H1 (cell line): ENCODE data around the gene ABHD16A. TPM values are rescaled to one million over a fixed set of nuclear protein-coding genes. Genes with fewer than 3 reads are reported as not detected.

Source experiments
- CTCF ChIA-PET: fragments of 300-600 bp; sonication (Branson Sonifier 250); formaldehyde crosslinking; loops from one replicate; lab custom pipeline; 2021; ENCODE audit not compliant: partially characterized antibody; lab: Charles Lee
- POLR2A ChIA-PET: fragments of 300-600 bp; sonication (Branson Sonifier 250); formaldehyde crosslinking; loops from one replicate; lab custom pipeline; 2021; ENCODE audit warnings: inconsistent platforms; ENCODE audit not compliant: partially characterized antibody; lab: Charles Lee
- DNase-seq, 2 experiments: peaks; one replicate each; pipeline versions ENCODE4 v3.0.0 to v3.0.0-alpha.2; 2010 to 2022; ENCODE audit warnings: low spot score in 2 of 2, low read depth in 1 of 2, mixed read lengths in 1 of 2
- FAIRE-seq: peaks from 2 replicates; lab custom pipeline; 2011; peaks lifted over from hg19 to GRCh38; lab: Jason Lieb, UNC
- H2AFZ ChIP-seq: 2 replicates; pipeline ENCODE4 v1.8.1; 2012; ENCODE audit warnings: low read length, inconsistent platforms
- H2AK5ac ChIP-seq: 2 replicates; pipeline ENCODE4 v1.6.1; 2013; ENCODE audit warnings: low read depth, low read length
- H2BK120ac ChIP-seq: replicated peaks from 2 replicates; pipeline ENCODE3; 2013; ENCODE audit warnings: low read depth, low read length, inconsistent platforms
- H2BK12ac ChIP-seq: 2 replicates; pipeline ENCODE4 v1.6.1; 2013; ENCODE audit warnings: low read depth, low read length
- H2BK15ac ChIP-seq: 2 replicates; pipeline ENCODE4 v1.6.1; 2013; ENCODE audit warnings: low read length
- H2BK20ac ChIP-seq: 2 replicates; pipeline ENCODE4 v1.6.1; 2013; ENCODE audit warnings: low read length
- H2BK5ac ChIP-seq: 2 replicates; pipeline ENCODE4 v1.6.1; 2013; ENCODE audit warnings: low read depth, low read length
- H3K14ac ChIP-seq: 2 replicates; pipeline ENCODE4 v1.6.1; 2013; ENCODE audit warnings: inconsistent platforms; ENCODE audit not compliant: insufficient read length
- H3K18ac ChIP-seq: 2 replicates; pipeline ENCODE4 v1.6.1; 2013; ENCODE audit warnings: low read length; ENCODE audit errors: extremely low read depth
- H3K23ac ChIP-seq: 2 replicates; pipeline ENCODE4 v1.6.1; 2013; ENCODE audit warnings: inconsistent platforms; ENCODE audit not compliant: insufficient read length
- H3K23me2 ChIP-seq: 2 replicates; pipeline ENCODE4 v1.6.1; 2013; ENCODE audit warnings: low read depth, low read length
- H3K27ac ChIP-seq: 2 replicates; pipeline ENCODE4 v1.6.1; 2011; ENCODE audit warnings: low read depth, low read length, inconsistent platforms
- H3K27me3 ChIP-seq, 4 experiments: replicated peaks in 1 of 4; 1 replicate in 1 of 4; 2 replicates in 3 of 4; pipeline versions ENCODE4 v1.6.1 to v1.8.1; 2011 to 2013; ENCODE audit warnings: low read length in 3 of 4, mild to moderate bottlenecking in 3 of 4, inconsistent platforms in 2 of 4, mixed read lengths in 2 of 4, moderate library complexity in 1 of 4; ENCODE audit not compliant: control insufficient read depth in 3 of 4, insufficient read depth in 3 of 4; ENCODE audit errors: extremely low read depth in 1 of 4
- H3K36me3 ChIP-seq, 4 experiments: 2 replicates each; pipeline versions ENCODE4 v1.6.1 to v1.8.1; 2011 to 2013; ENCODE audit warnings: mild to moderate bottlenecking in 4 of 4, low read length in 3 of 4, moderate library complexity in 2 of 4, control low read depth in 1 of 4, inconsistent platforms in 1 of 4; ENCODE audit not compliant: insufficient read depth in 4 of 4, control insufficient read depth in 2 of 4
- H3K4ac ChIP-seq: replicated peaks from 2 replicates; pipeline ENCODE3; 2013; ENCODE audit warnings: low read length, low read depth, mixed read lengths, inconsistent platforms; ENCODE audit not compliant: insufficient read length
- H3K4me1 ChIP-seq, 4 experiments: replicated peaks in 1 of 4; 1 replicate in 1 of 4; 2 replicates in 3 of 4; pipeline versions ENCODE4 v1.6.1 to v1.8.1; 2011 to 2013; ENCODE audit warnings: low read length in 3 of 4, inconsistent platforms in 2 of 4, mixed read lengths in 1 of 4; ENCODE audit not compliant: insufficient read depth in 4 of 4, control insufficient read depth in 3 of 4
- H3K4me2 ChIP-seq, 2 experiments: 2 replicates each; pipeline versions ENCODE4 v1.6.1 to v1.8.1; 2011 to 2013; ENCODE audit warnings: low read depth in 2 of 2, low read length in 2 of 2, control low read depth in 1 of 2, inconsistent platforms in 1 of 2, mild to moderate bottlenecking in 1 of 2; ENCODE audit not compliant: insufficient read depth in 1 of 2
- H3K4me3 ChIP-seq, 4 experiments: fragments of 200-600, 300-600 bp in 1 of 4; sonication (generic), shearing (Covaris generic), sonication (Bioruptor Twin) in 1 of 4; 2 replicates each; pipeline versions ENCODE4 v1.5.1 to v1.8.1; 2011 to 2016; ENCODE audit warnings: low read length in 4 of 4, low read depth in 3 of 4, control low read depth in 2 of 4, inconsistent platforms in 2 of 4, mild to moderate bottlenecking in 2 of 4, mixed read lengths in 1 of 4, moderate library complexity in 1 of 4; ENCODE audit not compliant: insufficient read depth in 2 of 4; ENCODE audit errors: extremely low read depth in 1 of 4
- H3K56ac ChIP-seq: replicated peaks from 2 replicates; pipeline ENCODE3; 2013; ENCODE audit warnings: low read depth, mild to moderate bottlenecking, mixed read lengths, low read length, inconsistent platforms; ENCODE audit not compliant: insufficient read length
- H3K79me1 ChIP-seq: 2 replicates; pipeline ENCODE4 v1.6.1; 2013; ENCODE audit warnings: low read depth, low read length, control low read depth
- H3K79me2 ChIP-seq, 2 experiments: 2 replicates each; pipeline versions ENCODE4 v1.6.1 to v1.8.1; 2012 to 2013; ENCODE audit warnings: low read length in 2 of 2, mild to moderate bottlenecking in 2 of 2, inconsistent platforms in 1 of 2; ENCODE audit not compliant: insufficient read depth in 2 of 2, control insufficient read depth in 1 of 2
- H3K9ac ChIP-seq, 4 experiments: replicated peaks in 1 of 4; 1 replicate in 1 of 4; 2 replicates in 3 of 4; pipeline versions ENCODE4 v1.6.1 to v1.8.1; 2011 to 2013; ENCODE audit warnings: low read depth in 3 of 4, low read length in 3 of 4, control low read depth in 2 of 4, mild to moderate bottlenecking in 2 of 4, moderate library complexity in 2 of 4, inconsistent platforms in 1 of 4; ENCODE audit errors: extremely low read depth in 1 of 4
- H3K9me3 ChIP-seq, 2 experiments: 2 replicates each; pipeline versions ENCODE4 v1.6.1 to v1.8.1; 2012 to 2013; ENCODE audit warnings: mild to moderate bottlenecking in 2 of 2, moderate library complexity in 2 of 2, control low read depth in 1 of 2, inconsistent platforms in 1 of 2, low read depth in 1 of 2, low read length in 1 of 2, mixed read lengths in 1 of 2; ENCODE audit not compliant: insufficient read depth in 2 of 2
- H4K20me1 ChIP-seq, 2 experiments: replicated peaks in 1 of 2; 2 replicates each; pipeline versions ENCODE3 to v1.8.1; 2011 to 2013; ENCODE audit warnings: inconsistent platforms in 2 of 2, low read length in 2 of 2, mild to moderate bottlenecking in 1 of 2; ENCODE audit not compliant: insufficient read depth in 2 of 2, control insufficient read depth in 1 of 2
- H4K5ac ChIP-seq: 2 replicates; pipeline ENCODE4 v1.6.1; 2013; ENCODE audit warnings: low read length, low read depth, mixed read lengths, inconsistent platforms; ENCODE audit not compliant: insufficient read length
- H4K8ac ChIP-seq: 2 replicates; pipeline ENCODE4 v1.8.0; 2013; ENCODE audit warnings: mild to moderate bottlenecking, moderate library complexity, low read length, inconsistent platforms; ENCODE audit not compliant: insufficient read depth; ENCODE audit errors: extremely low read depth
- H4K91ac ChIP-seq: replicated peaks from 2 replicates; pipeline ENCODE3; 2013; ENCODE audit warnings: low read length, mixed read lengths, inconsistent platforms; ENCODE audit not compliant: insufficient read length
- ASH2L ChIP-seq: fragments of 200-600, 300-600 bp; sonication (generic); IDR thresholded peaks from one replicate; pipeline ENCODE4 v1.7.1; 2017; ENCODE audit warnings: low read length
- BRCA1 ChIP-seq: IDR thresholded peaks from 2 replicates; pipeline ENCODE4 v1.6.1; 2012; ENCODE audit warnings: low read depth, low read length, improper control_type of control experiment
- CHD1 ChIP-seq: IDR thresholded peaks from 2 replicates; pipeline ENCODE4 v1.6.1; 2012; ENCODE audit warnings: low read depth, low read length, improper control_type of control experiment
- CTBP2 ChIP-seq: IDR thresholded peaks from 2 replicates; pipeline ENCODE4 v1.7.0; 2011; ENCODE audit warnings: borderline replicate concordance, mild to moderate bottlenecking, moderate library complexity, mixed read lengths, low read length; ENCODE audit not compliant: insufficient read depth, insufficient read length
- EGR1 ChIP-seq: IDR thresholded peaks from 2 replicates; pipeline ENCODE4 v1.6.1; 2011; ENCODE audit warnings: low read depth, low read length, borderline replicate concordance
- EZH2 ChIP-seq: fragments of 200-600 bp; sonication (generic); IDR thresholded peaks from 2 replicates; pipeline ENCODE4 v1.7.1; 2012; ENCODE audit warnings: low read depth, mild to moderate bottlenecking, moderate library complexity, low read length, inconsistent platforms; ENCODE audit not compliant: severe bottlenecking
- RBBP5 ChIP-seq: IDR thresholded peaks from 2 replicates; pipeline ENCODE4 v1.7.1; 2012; ENCODE audit warnings: low read depth, mild to moderate bottlenecking, inconsistent platforms, low read length, moderate library complexity, borderline replicate concordance
- SP1 ChIP-seq: IDR thresholded peaks from 2 replicates; pipeline ENCODE4 v1.6.1; 2011; ENCODE audit warnings: low read depth, low read length
- TAF7 ChIP-seq: optimal IDR thresholded peaks from 2 replicates; pipeline ENCODE3; 2011; ENCODE audit warnings: low read depth, mild to moderate bottlenecking, inconsistent platforms, low read length, moderate library complexity, borderline replicate concordance
- TCF12 ChIP-seq: IDR thresholded peaks from 2 replicates; pipeline ENCODE4 v1.6.1; 2011; ENCODE audit warnings: low read depth, mild to moderate bottlenecking, low read length
- WGBS, 2 experiments: shearing (Covaris generic) in 1 of 2; methylation state at CpG; one replicate each; pipeline versions ENCODE4 v1.1.6 to v1.1.7; 2013 to 2015; ENCODE audit warnings: low lambda C conversion rate in 2 of 2, mixed read lengths in 2 of 2, inconsistent platforms in 1 of 2, low coverage in 1 of 2, missing lambda C conversion rate in 1 of 2; ENCODE audit not compliant: insufficient replicate concordance in 2 of 2, insufficient coverage in 1 of 2, insufficient read length in 1 of 2; ENCODE audit errors: extremely low coverage in 1 of 2, missing lambda C conversion rate in 1 of 2; 5-methylcytosine and 5-hydroxymethylcytosine counted together
- polyA plus RNA-seq, 7 experiments: library from polyadenylated mRNA; depleted of rRNA in 3 of 7; stranded (reverse) in 5 of 7; unstranded in 2 of 7; fragments of >200 nt in 5 of 7; fragments of 200-250 nt in 2 of 7; gene quantifications; 1 replicate in 5 of 7; 2 replicates in 1 of 7; 4 replicates in 1 of 7; pipeline versions ENCODE4 v1.2.1 to v1.2.3, GENCODE V29; 2011 to 2013; ENCODE audit warnings: missing spikeins in 2 of 7, mixed read lengths in 2 of 7
- total RNA-seq: library from RNA; stranded (reverse); fragmentation: NEBNext Ultra II Directional; extraction: Animal tissue kit (Norgen Biotek cat#: 25700); gene quantifications from 2 replicates; pipeline ENCODE4 v1.2.1, GENCODE V29; 2021

ABHD16A gene
- total and polyA plus RNA-seq, 2 of the 8 experiments (the other 6 are each of a cell fraction or from before 2014, with no cell fraction given), result 32.9 to 40.2 TPM

DNA sequence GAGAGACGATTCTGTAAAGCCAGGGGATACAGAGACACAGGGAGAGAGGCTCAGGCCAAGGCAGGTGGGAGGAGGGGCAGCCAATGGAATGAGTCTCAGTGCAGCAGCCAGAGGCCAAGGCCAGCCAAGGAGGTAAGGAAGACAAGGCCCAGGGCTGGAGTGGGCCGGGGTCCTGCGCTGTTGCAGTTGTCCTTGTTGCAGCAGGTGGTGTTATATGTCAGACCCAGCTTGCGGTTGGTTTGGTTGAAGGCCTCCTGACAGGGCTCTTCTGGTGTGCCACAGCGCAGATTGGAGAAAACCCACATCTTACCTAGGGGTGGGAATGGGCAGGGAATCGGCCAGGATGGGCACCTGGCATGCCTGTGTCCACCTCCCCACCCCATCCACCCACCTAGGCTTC is 15.9 kb upstream of the ABHD16A start:
- Histone ChIP-seq H3K4ac (no peak overlapping the region), H3K4me1 (peaks cover 8 to 26% (median 23%) of the 10 kb centered on the region in 4 experiments), H3K23me2 (no peaks in the 10 kb centered on the region), H3K79me1 (no peaks in the 10 kb centered on the region), H3K23ac (no peak overlapping the region), H2BK15ac (0 out of 2 replicates have a peak overlapping the region, but pooled peaks have one; percentile 53), H2BK12ac (no peak overlapping the region; the same call in 1 of the 2 replicates), H3K79me2 (no peaks in the 10 kb centered on the region), H3K9ac (no peak overlapping the region), H2AK5ac (no peak overlapping the region), H3K36me3 (no peaks in the 10 kb centered on the region), H3K9me3 (no peaks in the 10 kb centered on the region), H4K5ac (no peak overlapping the region), H3K18ac (no peak overlapping the region), H2BK5ac (0 out of 2 replicates have a peak overlapping the region, but pooled peaks have one; percentile 11), H4K8ac (no peak overlapping the region), H4K91ac (peak overlapping the region; percentile 0), H3K14ac (no peak overlapping the region), H3K4me3 (no peak overlapping the region), H2BK20ac (peak overlapping the region; percentile 52), H2BK120ac (no peak overlapping the region), H3K27me3 (no peaks in the 10 kb centered on the region), H3K4me2 (peak overlapping the region in 1 of 2 experiments; percentile 45; a peak in 1 of 4 replicates), H2AFZ (0 out of 2 replicates have a peak overlapping the region, but pooled peaks have one; percentile 56), H3K27ac (no peak overlapping the region), H4K20me1 (no peaks in the 10 kb centered on the region), H3K56ac (no peak overlapping the region)
- WGBS, 2 experiments, result 96% methylated on average over 6 of the region's 6 CpGs; no CpG with 5 or more reads in 1 of the 2 experiments
- POLR2A ChIA-PET, result interaction anchor here (0.9 to 3.5 kb wide), 4 partner anchors 10 to 77 kb away, joined by 3 to 10 read pairs (median 4); partner anchors contain the start of genes DDAH2 and MSH5
- FAIRE-seq, result no peak
- no peak for DNase-seq
- CTCF ChIA-PET, result interaction anchor here (0.5 to 3.7 kb wide), 5 partner anchors 11 to 233 kb away, joined by 3 to 18 read pairs (median 4); no protein-coding TSS in a partner anchor
- no peak for TF ChIP-seq ASH2L
- TF ChIP-seq EGR1, result no peak
- TF ChIP-seq TCF12, result no peak
- no peak for TF ChIP-seq BRCA1
- TF ChIP-seq CTBP2, result no peak
- TF ChIP-seq RBBP5, result no peak
- no peak for TF ChIP-seq CHD1
- TF ChIP-seq SP1, result no peak
- no peak for TF ChIP-seq EZH2
- no peak for TF ChIP-seq TAF7
